Ascending aorta (tissue), 2 donors: ENCODE results near the gene TCEA3. TPM values are rescaled to one million over a fixed set of nuclear protein-coding genes. Genes with fewer than 3 reads are reported as not detected.

Source experiments
- DNase-seq, 2 donors: peaks; one replicate each; pipeline ENCODE4 v3.0.0-alpha.2; 2019; ENCODE audit warnings: low spot score in 2 of 2
- H3K27ac ChIP-seq, 2 donors: fragments of 200-600 bp; sonication (generic); one replicate each; pipeline ENCODE4 v1.5.1; 2016 to 2017; ENCODE audit warnings: mild to moderate bottlenecking in 1 of 2
- H3K27me3 ChIP-seq: fragments of 200-600 bp; sonication (generic); one replicate; pipeline ENCODE4 v1.5.1; 2017
- H3K36me3 ChIP-seq, 2 donors: fragments of 200-600 bp; sonication (generic); one replicate each; pipeline ENCODE4 v1.5.1; 2016
- H3K4me1 ChIP-seq, 2 donors: fragments of 200-600 bp; sonication (generic); one replicate each; pipeline ENCODE4 v1.5.1; 2016 to 2017; ENCODE audit warnings: mild to moderate bottlenecking in 1 of 2
- H3K4me3 ChIP-seq, 2 donors: fragments of 200-600 bp; sonication (generic); one replicate each; pipeline ENCODE4 v1.5.1; 2016 to 2017; ENCODE audit warnings: mild to moderate bottlenecking in 1 of 2
- H3K9me3 ChIP-seq, 2 donors: fragments of 200-600 bp; sonication (generic); one replicate each; pipeline ENCODE4 v1.5.1; 2016
- intact Hi-C: fragments of 100-400 bp; cut with DNase I; formaldehyde crosslinking; loops from one replicate; pipeline ENCODE4 v1.15.1; 2023
- total RNA-seq: library from RNA; depleted of rRNA; stranded (reverse); fragments of >200 nt; gene quantifications from one replicate; pipeline ENCODE4 v1.1.0, GENCODE V29; 2016
- TF ChIP-seq, protein P1 (sequence below), 3 experiments: fragments of 200-600 bp in 2 of 3; fragments of 450-650 bp in 1 of 3; sonication (generic) in 2 of 3; IDR thresholded peaks; one replicate each; pipeline ENCODE4 v1.5.1; 2016 to 2019; ENCODE audit warnings: antibody characterized with exemption in 3 of 3, mild to moderate bottlenecking in 1 of 3, moderate library complexity in 1 of 3

TCEA3 gene
- total RNA-seq, 1 donor from 2014 or later: 11.3 TPM

DNA sequence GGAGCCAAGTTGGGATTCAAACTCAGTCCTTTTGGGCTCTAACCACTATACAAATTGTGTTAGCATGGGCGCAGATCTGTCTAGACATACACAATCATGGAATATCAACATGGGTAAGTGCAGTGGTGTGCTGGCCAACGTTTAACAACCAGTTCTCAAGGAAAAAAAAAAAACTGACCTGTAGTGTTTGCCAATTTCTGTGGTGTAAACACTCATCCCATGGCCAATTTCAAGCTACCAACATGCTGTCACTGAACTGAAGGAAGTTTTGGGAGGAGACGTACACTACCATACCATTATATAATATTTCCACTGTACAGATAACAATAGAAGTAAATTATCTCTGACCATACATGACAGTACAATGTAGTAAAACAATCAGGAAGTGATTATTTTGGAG lies 3.2 kb downstream of the TCEA3 start:
- DNase-seq: no peak
- intact Hi-C loops: loop anchor here (5.0 kb wide), 2 partner anchors 61 to 79 kb away; partner anchors contain the start of genes ASAP3 and HNRNPR
- H3K27me3 ChIP-seq: no peaks in the 10 kb centered on the region
- peak overlapping the region; percentile 85 to 86 for H3K27ac ChIP-seq
- H3K4me3 ChIP-seq: no peak overlapping the region
- peaks cover 0 to 23% of the 10 kb centered on the region in 2 donors for H3K4me1 ChIP-seq
- no peaks in the 10 kb centered on the region for H3K9me3 ChIP-seq
- TF ChIP-seq, protein P1, sequence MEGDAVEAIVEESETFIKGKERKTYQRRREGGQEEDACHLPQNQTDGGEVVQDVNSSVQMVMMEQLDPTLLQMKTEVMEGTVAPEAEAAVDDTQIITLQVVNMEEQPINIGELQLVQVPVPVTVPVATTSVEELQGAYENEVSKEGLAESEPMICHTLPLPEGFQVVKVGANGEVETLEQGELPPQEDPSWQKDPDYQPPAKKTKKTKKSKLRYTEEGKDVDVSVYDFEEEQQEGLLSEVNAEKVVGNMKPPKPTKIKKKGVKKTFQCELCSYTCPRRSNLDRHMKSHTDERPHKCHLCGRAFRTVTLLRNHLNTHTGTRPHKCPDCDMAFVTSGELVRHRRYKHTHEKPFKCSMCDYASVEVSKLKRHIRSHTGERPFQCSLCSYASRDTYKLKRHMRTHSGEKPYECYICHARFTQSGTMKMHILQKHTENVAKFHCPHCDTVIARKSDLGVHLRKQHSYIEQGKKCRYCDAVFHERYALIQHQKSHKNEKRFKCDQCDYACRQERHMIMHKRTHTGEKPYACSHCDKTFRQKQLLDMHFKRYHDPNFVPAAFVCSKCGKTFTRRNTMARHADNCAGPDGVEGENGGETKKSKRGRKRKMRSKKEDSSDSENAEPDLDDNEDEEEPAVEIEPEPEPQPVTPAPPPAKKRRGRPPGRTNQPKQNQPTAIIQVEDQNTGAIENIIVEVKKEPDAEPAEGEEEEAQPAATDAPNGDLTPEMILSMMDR (IDR thresholded peaks at IDR 0.05): no peak
- H3K36me3 ChIP-seq: no peaks in the 10 kb centered on the region

DNA sequence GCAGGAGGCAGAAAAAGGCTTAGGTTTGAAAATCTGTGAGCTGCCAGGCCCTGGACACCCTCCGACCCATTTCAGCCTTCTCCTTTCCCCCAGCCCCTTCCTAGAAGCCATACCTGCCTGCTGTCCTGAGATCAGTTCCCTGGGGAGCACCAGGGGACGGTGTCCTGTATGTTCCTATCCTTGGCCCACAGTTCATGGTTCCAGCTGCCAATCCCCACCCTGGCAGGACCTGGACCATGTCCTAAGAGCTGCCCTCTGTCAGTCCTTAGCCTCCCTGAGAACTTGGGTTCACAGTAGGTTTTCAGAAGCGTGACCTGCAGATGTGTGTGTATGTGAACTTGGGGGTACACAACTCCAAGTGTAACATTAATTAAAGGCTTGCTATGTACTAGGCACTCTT lies 3.8 kb downstream of the TCEA3 start:
- DNase-seq: no peak
- Histone ChIP-seq H3K4me1 (peaks cover 0 to 23% of the 10 kb centered on the region in 2 donors), H3K27ac (peak overlapping the region in 1 of 2 donors; percentile 0), H3K4me3 (no peak overlapping the region), H3K9me3 (no peaks in the 10 kb centered on the region), H3K36me3 (no peaks in the 10 kb centered on the region), H3K27me3 (no peaks in the 10 kb centered on the region)
- intact Hi-C loops: loop anchor here (5.0 kb wide), 2 partner anchors 62 to 78 kb away; partner anchors contain the start of genes ASAP3 and HNRNPR
- TF ChIP-seq, protein P1 (IDR thresholded peaks at IDR 0.05): no peak

DNA sequence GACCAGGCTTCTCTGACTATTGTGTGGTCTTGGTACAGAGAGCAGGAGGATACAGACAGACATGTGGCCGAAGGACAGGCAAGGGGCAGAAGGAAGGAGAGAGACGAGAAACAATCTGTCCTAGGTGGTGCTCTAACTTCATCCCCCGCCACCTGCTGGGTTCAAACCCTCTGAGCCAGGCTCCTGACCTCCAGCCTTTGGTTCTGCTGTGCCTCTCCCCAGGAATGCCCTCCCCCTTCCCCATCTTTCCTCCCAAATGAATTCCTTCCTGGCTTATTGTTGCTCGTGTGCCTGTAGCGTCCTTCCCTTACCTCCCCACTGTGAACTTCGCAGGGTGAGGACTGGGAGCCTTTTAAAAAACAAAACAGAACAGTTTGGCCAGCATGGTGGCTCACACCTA lies 5.4 kb downstream of the TCEA3 start:
- no peak for DNase-seq
- H3K4me3 ChIP-seq: no peak overlapping the region
- peak overlapping the region; percentile 6 to 15 for H3K27ac ChIP-seq
- no peaks in the 10 kb centered on the region for H3K9me3 ChIP-seq
- peaks cover 0 to 17% of the 10 kb centered on the region in 2 donors for H3K4me1 ChIP-seq
- intact Hi-C loops: no loop called here
- H3K36me3 ChIP-seq: no peaks in the 10 kb centered on the region
- TF ChIP-seq, protein P1 (IDR thresholded peaks at IDR 0.05): no peak
- H3K27me3 ChIP-seq: no peaks in the 10 kb centered on the region

DNA sequence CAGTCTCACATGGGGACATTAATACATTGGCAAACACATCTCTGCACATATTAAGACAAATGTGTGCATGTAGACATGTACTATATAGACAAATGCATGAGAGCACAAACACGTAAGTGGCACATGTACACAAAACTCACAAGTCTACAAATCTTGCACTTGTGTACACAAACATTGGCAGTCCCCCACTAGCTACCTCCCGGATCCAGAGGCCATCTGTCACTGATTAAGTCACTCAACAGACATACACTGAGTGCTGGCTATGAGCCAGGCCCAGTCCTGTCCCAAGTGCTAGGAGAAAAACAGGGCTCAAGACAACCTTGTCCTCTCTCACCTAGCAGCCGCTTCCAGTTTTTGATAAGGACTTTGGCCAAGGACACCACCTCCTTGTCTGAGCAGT lies 7.0 kb downstream of the TCEA3 start:
- no peaks in the 10 kb centered on the region for H3K9me3 ChIP-seq
- intact Hi-C loops: no loop called here

DNA sequence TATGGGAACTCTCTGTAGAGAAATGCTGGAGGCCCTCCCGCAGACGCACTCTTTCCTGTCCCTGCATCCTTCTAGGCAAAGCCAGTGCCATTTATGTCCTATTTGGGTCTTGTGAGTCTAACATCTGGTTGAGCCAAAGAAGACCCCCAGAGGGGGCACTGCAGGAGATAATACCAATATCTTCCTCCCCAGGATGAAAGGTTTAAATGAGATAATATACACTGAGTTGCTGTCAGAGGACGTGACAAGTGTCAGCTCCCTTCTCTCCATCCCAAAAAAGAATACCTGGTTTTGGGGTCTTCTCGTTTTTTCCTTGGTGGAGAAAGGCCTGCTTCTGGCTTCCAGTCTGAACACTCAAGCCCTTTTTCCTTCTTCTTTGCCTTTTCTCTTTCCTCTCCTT lies 7.6 kb downstream of the TCEA3 start:
- no peaks in the 10 kb centered on the region for H3K36me3 ChIP-seq
- no peak overlapping the region for H3K27ac ChIP-seq
- TF ChIP-seq, protein P1 (IDR thresholded peaks at IDR 0.05): no peak
- H3K9me3 ChIP-seq: no peaks in the 10 kb centered on the region
- no peak overlapping the region for H3K4me3 ChIP-seq
- no peak for DNase-seq
- H3K4me1 ChIP-seq: peaks cover 0 to 9% of the 10 kb centered on the region in 2 donors
- intact Hi-C loops: no loop called here
- H3K27me3 ChIP-seq: no peaks in the 10 kb centered on the region

More for the DNA sequence above, 7.0 kb downstream of the TCEA3 start:
- no peak for DNase-seq
- TF ChIP-seq, protein P1 (IDR thresholded peaks at IDR 0.05): no peak
- peaks cover 0 to 11% of the 10 kb centered on the region in 2 donors for H3K4me1 ChIP-seq
- H3K27me3 ChIP-seq: no peaks in the 10 kb centered on the region
- H3K36me3 ChIP-seq: no peaks in the 10 kb centered on the region
- H3K4me3 ChIP-seq: no peak overlapping the region
- H3K27ac ChIP-seq: peak overlapping the region in 1 of 2 donors; percentile 15
